Esophagus (tissue), 2 donors: ENCODE measurements around the gene SEMA4B. TPM values are rescaled to one million over a fixed set of nuclear protein-coding genes. Genes with fewer than 3 reads are reported as not detected.
A peak's percentile ranks its signal among the peaks of the same experiment; 100 is the strongest.
"Not testable (repeated sequence)": the region's sequence is repeated elsewhere in the genome, so short reads cannot be mapped to it uniquely, and the experiment has no call there.

Source experiments
- H3K27ac ChIP-seq, 2 donors: one replicate each; pipeline ENCODE4 v1.5.1; 2013; ENCODE audit warnings: low read depth in 2 of 2, mild to moderate bottlenecking in 2 of 2, inconsistent platforms in 1 of 2, low read length in 1 of 2, moderate library complexity in 1 of 2
- H3K27me3 ChIP-seq, 2 donors: one replicate each; pipeline ENCODE4 v1.6.1; 2013; ENCODE audit warnings: low read length in 2 of 2, control low read depth in 1 of 2, mild to moderate bottlenecking in 1 of 2; ENCODE audit not compliant: insufficient read depth in 2 of 2, control insufficient read depth in 1 of 2
- H3K36me3 ChIP-seq, 2 donors: one replicate each; pipeline ENCODE4 v1.6.1; 2013; ENCODE audit warnings: low read length in 1 of 2; ENCODE audit not compliant: control insufficient read depth in 2 of 2, insufficient read depth in 2 of 2
- H3K4me1 ChIP-seq, 2 donors: one replicate each; pipeline ENCODE4 v1.6.1; 2013; ENCODE audit warnings: low read length in 1 of 2; ENCODE audit not compliant: control insufficient read depth in 2 of 2, insufficient read depth in 2 of 2
- H3K4me3 ChIP-seq, 2 donors: one replicate each; pipeline ENCODE4 v1.5.1; 2013; ENCODE audit warnings: low read length in 2 of 2, mild to moderate bottlenecking in 2 of 2, low read depth in 1 of 2, moderate library complexity in 1 of 2
- H3K9me3 ChIP-seq, 2 donors: one replicate each; pipeline ENCODE4 v1.6.1; 2013; ENCODE audit warnings: mild to moderate bottlenecking in 2 of 2, low read depth in 1 of 2, low read length in 1 of 2, moderate library complexity in 1 of 2; ENCODE audit not compliant: control insufficient read depth in 2 of 2, insufficient read depth in 1 of 2
- WGBS, 2 donors: extraction: QIAGEN DNeasy Blood & Tissue Kit; methylation state at CpG; one replicate each; pipeline ENCODE4 v1.1.7; 2013; 5-methylcytosine and 5-hydroxymethylcytosine counted together
- polyA plus RNA-seq, 2 donors: library from polyadenylated mRNA; stranded (reverse); fragments of 200-250 nt; gene quantifications; one replicate each; pipeline ENCODE4 v1.2.3, GENCODE V29; 2013
- donor health status: healthy with polysubstance abuse.
- donor health status: Bipolar disorder and iron deficiency.

SEMA4B gene
- polyA plus RNA-seq, 2 donors: 90.5 to 121 TPM

- Histone ChIP-seq H3K27ac (peak within 1 kb of the TSS; percentile 95 to 96), H3K4me1 (peaks cover 6 to 10% of the 10 kb centered on the region in 2 donors), H3K27me3 (no peaks in the 10 kb centered on the region), H3K4me3 (peak within 1 kb of the TSS; percentile 63 to 73), H3K36me3 (no peaks in the 10 kb centered on the region), H3K9me3 (no peaks in the 10 kb centered on the region)
- 0% methylated on average over 56 to 59 of the region's 59 CpGs for WGBS, 2 donors
These were observed 64.3 kb downstream of the SEMA4B start, which contains the start of gene NGRN for GRCh38 chr15:90265271-90266060. TSS of gene NGRN (plus strand) at chr15:90265672. CDS start at chr15:90265713, 41 bp downstream.

GRCh38 chr15:90266061-90266431 lies 64.9 kb downstream of the SEMA4B start:
- H3K27ac ChIP-seq: peak overlapping the region; percentile 95 to 96
- peaks cover 1 to 4% of the 10 kb centered on the region in 2 donors for H3K36me3 ChIP-seq
- H3K27me3 ChIP-seq: no peaks in the 10 kb centered on the region
- H3K9me3 ChIP-seq: no peaks in the 10 kb centered on the region
- WGBS, 2 donors: 0% methylated on average over 16 of the region's 16 CpGs
- peaks cover 6 to 10% of the 10 kb centered on the region in 2 donors for H3K4me1 ChIP-seq
- H3K4me3 ChIP-seq: peak overlapping the region; percentile 63 to 73

- Histone ChIP-seq H3K9me3 (no peaks in the 10 kb centered on the region), H3K36me3 (peaks cover 5 to 8% of the 10 kb centered on the region in 2 donors), H3K4me1 (peaks cover 6 to 10% of the 10 kb centered on the region in 2 donors), H3K27me3 (no peaks in the 10 kb centered on the region), H3K27ac (peak overlapping the region; percentile 95 to 96), H3K4me3 (peak overlapping the region; percentile 63 to 73)
- WGBS, 2 donors: 7 to 9% methylated on average over 15 of the region's 15 CpGs
These were observed 65.4 kb downstream of the SEMA4B start for GRCh38 chr15:90266485-90266884.

- no peaks in the 10 kb centered on the region for H3K27me3 ChIP-seq
- no peak overlapping the region for H3K27ac ChIP-seq
- WGBS, 2 donors: 47 to 48% methylated on average over 1 of the region's 1 CpG
- no peak overlapping the region for H3K4me3 ChIP-seq
- peaks cover 4 to 8% of the 10 kb centered on the region in 2 donors for H3K4me1 ChIP-seq
- H3K36me3 ChIP-seq: peaks cover 10 to 13% of the 10 kb centered on the region in 2 donors
- H3K9me3 ChIP-seq: no peaks in the 10 kb centered on the region
These were observed 67.3 kb downstream of the SEMA4B start for GRCh38 chr15:90268415-90268814.

- H3K27me3 ChIP-seq: no peaks in the 10 kb centered on the region
- H3K9me3 ChIP-seq: peaks cover 0 to 3% of the 10 kb centered on the region in 2 donors
- H3K4me3 ChIP-seq: no peak overlapping the region
- H3K27ac ChIP-seq: no peak overlapping the region
- H3K36me3 ChIP-seq: peaks cover 10 to 17% of the 10 kb centered on the region in 2 donors
- H3K4me1 ChIP-seq: peaks cover 0 to 3% of the 10 kb centered on the region in 2 donors
- 87 to 91% methylated on average over 10 of the region's 10 CpGs for WGBS, 2 donors
These were observed 69.5 kb downstream of the SEMA4B start for GRCh38 chr15:90270502-90271150.

- Histone ChIP-seq H3K36me3 (peaks cover 10 to 17% of the 10 kb centered on the region in 2 donors), H3K4me3 (no peak overlapping the region), H3K4me1 (peaks cover 0 to 3% of the 10 kb centered on the region in 2 donors), H3K9me3 (peaks cover 0 to 3% of the 10 kb centered on the region in 2 donors), H3K27me3 (no peaks in the 10 kb centered on the region), H3K27ac (no peak overlapping the region)
- WGBS, 2 donors: 77 to 81% methylated on average over 7 of the region's 7 CpGs
These were observed 70.5 kb downstream of the SEMA4B start for GRCh38 chr15:90271459-90272166.

GRCh38 chr15:90278467-90278866 lies 77.3 kb downstream of the SEMA4B start:
- not testable (repeated sequence) for H3K36me3 ChIP-seq, H3K27me3 ChIP-seq
- WGBS, 2 donors: 95 to 97% methylated on average over 12 of the region's 12 CpGs

More at GRCh38 chr15:90278467-90278866, 77.3 kb downstream of the SEMA4B start:
- H3K4me1 ChIP-seq, H3K4me3 ChIP-seq, H3K27ac ChIP-seq, H3K9me3 ChIP-seq: not testable (repeated sequence)

Other genes with a start within 250 kb of the SEMA4B start
- 10 to 100 TPM; 21.1 to 62.1 TPM for gene ZNF710, start 200.0 kb upstream of the SEMA4B start, polyA plus RNA-seq
- gene IDH2, start 98.9 kb upstream of the SEMA4B start, polyA plus RNA-seq: 10 to 100 TPM; 63.5 to 98.5 TPM
- 100 to 1,000 TPM in 1 of 2 donors, 10 to 100 TPM in 1; 88.5 to 121 TPM for gene CIB1, start 32.6 kb downstream of the SEMA4B start, polyA plus RNA-seq
- 1 to 10 TPM; 2.1 to 2.2 TPM for gene GDPGP1, start 32.9 kb downstream of the SEMA4B start, polyA plus RNA-seq
- gene TTLL13, start 48.2 kb downstream of the SEMA4B start, polyA plus RNA-seq: under 1 TPM; 0.04 to 0.07 TPM
- 10 to 100 TPM; 25.7 to 36.6 TPM for gene NGRN, start 64.3 kb downstream of the SEMA4B start, polyA plus RNA-seq
- 1 to 10 TPM in 1 of 2 donors, under 1 TPM in 1; 0.80 to 1.5 TPM for gene ZNF774, start 151.0 kb downstream of the SEMA4B start, polyA plus RNA-seq
- 100 to 1,000 TPM in 1 of 2 donors, 10 to 100 TPM in 1; 68.4 to 106 TPM for gene IQGAP1, start 186.9 kb downstream of the SEMA4B start, polyA plus RNA-seq